Measurements from ENCODE around the gene PRKD3. TPM values are rescaled to one million over a fixed set of nuclear protein-coding genes. Genes with fewer than 3 reads are reported as not detected.

The PRKD3 gene
- total RNA-seq, 2 donors from 2014 or later = 21.1 to 28.7 TPM

Other genes with a start within 250 kb of the PRKD3 start
- gene HEATR5B, start 240.5 kb downstream of the PRKD3 start, total RNA-seq = 10 to 100 TPM; 17.9 to 22.1 TPM
- 1 to 10 TPM; 7.1 to 7.3 TPM for gene GPATCH11, start 240.3 kb downstream of the PRKD3 start, total RNA-seq
- 10 to 100 TPM; 35.4 to 37.3 TPM for gene EIF2AK2, start 167.9 kb downstream of the PRKD3 start, total RNA-seq
- not detected for gene SULT6B1, start 136.2 kb downstream of the PRKD3 start, total RNA-seq
- gene CEBPZOS, start 128.3 kb downstream of the PRKD3 start, total RNA-seq = 10 to 100 TPM; 43.1 to 49.4 TPM
- 10 to 100 TPM; 43.6 to 53.2 TPM for gene CEBPZ, start 93.2 kb downstream of the PRKD3 start, total RNA-seq
- 10 to 100 TPM; 12.1 to 13.8 TPM for gene NDUFAF7, start 93.2 kb downstream of the PRKD3 start, total RNA-seq
- 10 to 100 TPM in 1 of 2 donors, 1 to 10 TPM in 1; 5.3 to 10.7 TPM for gene QPCT, start 19.8 kb upstream of the PRKD3 start, total RNA-seq

Data from colonic mucosa (tissue), 2 donors.